Measurements from ENCODE around the gene LDLRAD3. TPM values are rescaled to one million over a fixed set of nuclear protein-coding genes. Genes with fewer than 3 reads are reported as not detected.
A peak's percentile ranks its signal among the peaks of the same experiment; 100 is the strongest.

Gene LDLRAD3
- total RNA-seq, 2 donors from 2014 or later = 19.2 to 30.6 TPM

GRCh38 chr11:35968386-35969088, 24.7 kb downstream of the LDLRAD3 start:
- Histone ChIP-seq H3K36me3 (ENCODE audit: control insufficient read depth, insufficient read depth, low read length) (no peaks in the 10 kb centered on the region), H3K4me3 (ENCODE audit: low read length) (no peak overlapping the region), H3K27ac (ENCODE audit: low read depth, low read length) (peak overlapping the region; percentile 22), H3K27me3 (ENCODE audit: control insufficient read depth, insufficient read depth, low read length, poor library complexity, severe bottlenecking) (no peaks in the 10 kb centered on the region), H3K9me3 (ENCODE audit: control insufficient read depth, low read length) (peaks cover 8% of the 10 kb centered on the region), H3K4me1 (ENCODE audit: control insufficient read depth, insufficient read depth, low read length) (no peaks in the 10 kb centered on the region), H3K9ac (ENCODE audit: extremely low read depth, low read length, poor library complexity, severe bottlenecking) (no peak overlapping the region)
- WGBS, 2 experiments (ENCODE audit: insufficient coverage in 1 of 2, insufficient read length in 1 of 2) = 94% methylated on average over 8 to 10 of the region's 10 CpGs
- H3K36me3 Mint-ChIP-seq (ENCODE audit: low read depth) = peaks cover 12% of the 10 kb centered on the region
- no peak for TF ChIP-seq CTCF (conservative IDR thresholded peaks at IDR 0.05)
- peaks cover 11% of the 10 kb centered on the region for H3K9me3 Mint-ChIP-seq
- H3K27ac Mint-ChIP-seq = peak overlapping the region; percentile 66
- no peak overlapping the region for H3K4me3 Mint-ChIP-seq
- no peaks in the 10 kb centered on the region for H3K27me3 Mint-ChIP-seq (ENCODE audit: insufficient read depth)
- DNase-seq = no peak
- H3K4me1 Mint-ChIP-seq = peaks cover 10% of the 10 kb centered on the region

GRCh38 chr11:35969089-35970042, 25.5 kb downstream of the LDLRAD3 start:
- Histone ChIP-seq H3K4me1 (ENCODE audit: control insufficient read depth, insufficient read depth, low read length) (no peaks in the 10 kb centered on the region), H3K9ac (ENCODE audit: extremely low read depth, low read length, poor library complexity, severe bottlenecking) (no peak overlapping the region), H3K9me3 (ENCODE audit: control insufficient read depth, low read length) (peaks cover 11% of the 10 kb centered on the region), H3K27me3 (ENCODE audit: control insufficient read depth, insufficient read depth, low read length, poor library complexity, severe bottlenecking) (no peaks in the 10 kb centered on the region), H3K4me3 (ENCODE audit: low read length) (no peak overlapping the region), H3K36me3 (ENCODE audit: control insufficient read depth, insufficient read depth, low read length) (no peaks in the 10 kb centered on the region), H3K27ac (ENCODE audit: low read depth, low read length) (no peak overlapping the region)
- H3K4me3 Mint-ChIP-seq = no peak overlapping the region
- no peak for DNase-seq
- H3K36me3 Mint-ChIP-seq (ENCODE audit: low read depth) = peaks cover 16% of the 10 kb centered on the region
- 77 to 81% methylated on average over 9 to 10 of the region's 10 CpGs for WGBS, 2 experiments (ENCODE audit: insufficient coverage in 1 of 2, insufficient read length in 1 of 2)
- peaks cover 10% of the 10 kb centered on the region for H3K4me1 Mint-ChIP-seq
- peaks cover 15% of the 10 kb centered on the region for H3K9me3 Mint-ChIP-seq
- no peak for TF ChIP-seq CTCF (conservative IDR thresholded peaks at IDR 0.05)
- H3K27ac Mint-ChIP-seq = peak overlapping the region; percentile 66
- no peaks in the 10 kb centered on the region for H3K27me3 Mint-ChIP-seq (ENCODE audit: insufficient read depth)

GRCh38 chr11:35970445-35970844, 26.6 kb downstream of the LDLRAD3 start:
- H3K4me1 Mint-ChIP-seq = peaks cover 7% of the 10 kb centered on the region
- H3K27ac Mint-ChIP-seq = no peak overlapping the region
- no peaks in the 10 kb centered on the region for H3K27me3 Mint-ChIP-seq (ENCODE audit: insufficient read depth)
- TF ChIP-seq CTCF (conservative IDR thresholded peaks at IDR 0.05) = no peak
- Histone ChIP-seq H3K36me3 (ENCODE audit: control insufficient read depth, insufficient read depth, low read length) (no peaks in the 10 kb centered on the region), H3K9me3 (ENCODE audit: control insufficient read depth, low read length) (peaks cover 21% of the 10 kb centered on the region), H3K27me3 (ENCODE audit: control insufficient read depth, insufficient read depth, low read length, poor library complexity, severe bottlenecking) (no peaks in the 10 kb centered on the region), H3K4me1 (ENCODE audit: control insufficient read depth, insufficient read depth, low read length) (no peaks in the 10 kb centered on the region), H3K27ac (ENCODE audit: low read depth, low read length) (no peak overlapping the region), H3K9ac (ENCODE audit: extremely low read depth, low read length, poor library complexity, severe bottlenecking) (no peak overlapping the region), H3K4me3 (ENCODE audit: low read length) (no peak overlapping the region)
- peaks cover 24% of the 10 kb centered on the region for H3K36me3 Mint-ChIP-seq (ENCODE audit: low read depth)
- peaks cover 22% of the 10 kb centered on the region for H3K9me3 Mint-ChIP-seq
- no peak overlapping the region for H3K4me3 Mint-ChIP-seq
- DNase-seq = no peak
- WGBS, 2 experiments (ENCODE audit: insufficient coverage in 1 of 2, insufficient read length in 1 of 2) = 96 to 100% methylated on average over 2 of the region's 3 CpGs
